Vagina (tissue), 2 donors: Measurements from ENCODE around the gene RYR1.

Experiments
- CTCF ChIP-seq, 3 experiments: fragments of 450-650 bp in 2 of 3; fragments of 200-600 bp in 1 of 3; sonication (generic) in 1 of 3; IDR thresholded peaks; one replicate each; pipeline ENCODE4 v1.5.1; 2017 to 2019; ENCODE audit warnings: antibody characterized with exemption in 3 of 3, mild to moderate bottlenecking in 2 of 3, moderate library complexity in 2 of 3
- POLR2A ChIP-seq, 2 donors: fragments of 450-650 bp; IDR thresholded peaks; one replicate each; pipeline ENCODE4 v1.6.1; 2017; ENCODE audit warnings: antibody characterized with exemption in 2 of 2, mild to moderate bottlenecking in 2 of 2, moderate library complexity in 2 of 2
- POLR2AphosphoS5 ChIP-seq, 2 donors: sonication (generic); formaldehyde crosslinking; IDR thresholded peaks; one replicate each; pipeline ENCODE4 v1.9.0; 2017; ENCODE audit warnings: antibody characterized with exemption in 2 of 2, mild to moderate bottlenecking in 2 of 2, low read depth in 1 of 2; ENCODE audit not compliant: insufficient read depth in 1 of 2

GRCh38 chr19:38531515-38531914, 98.0 kb downstream of the RYR1 start:
- TF ChIP-seq POLR2A (IDR thresholded peaks at IDR 0.05): no peak
- TF ChIP-seq CTCF (IDR thresholded peaks at IDR 0.05): no peak
- TF ChIP-seq POLR2AphosphoS5 (IDR thresholded peaks at IDR 0.05; ENCODE audit: insufficient read depth in 1 of 2, low read depth in 1 of 2): no peak
